ENCODE data around the gene FGF22.

- TF ChIP-seq, protein P1, sequence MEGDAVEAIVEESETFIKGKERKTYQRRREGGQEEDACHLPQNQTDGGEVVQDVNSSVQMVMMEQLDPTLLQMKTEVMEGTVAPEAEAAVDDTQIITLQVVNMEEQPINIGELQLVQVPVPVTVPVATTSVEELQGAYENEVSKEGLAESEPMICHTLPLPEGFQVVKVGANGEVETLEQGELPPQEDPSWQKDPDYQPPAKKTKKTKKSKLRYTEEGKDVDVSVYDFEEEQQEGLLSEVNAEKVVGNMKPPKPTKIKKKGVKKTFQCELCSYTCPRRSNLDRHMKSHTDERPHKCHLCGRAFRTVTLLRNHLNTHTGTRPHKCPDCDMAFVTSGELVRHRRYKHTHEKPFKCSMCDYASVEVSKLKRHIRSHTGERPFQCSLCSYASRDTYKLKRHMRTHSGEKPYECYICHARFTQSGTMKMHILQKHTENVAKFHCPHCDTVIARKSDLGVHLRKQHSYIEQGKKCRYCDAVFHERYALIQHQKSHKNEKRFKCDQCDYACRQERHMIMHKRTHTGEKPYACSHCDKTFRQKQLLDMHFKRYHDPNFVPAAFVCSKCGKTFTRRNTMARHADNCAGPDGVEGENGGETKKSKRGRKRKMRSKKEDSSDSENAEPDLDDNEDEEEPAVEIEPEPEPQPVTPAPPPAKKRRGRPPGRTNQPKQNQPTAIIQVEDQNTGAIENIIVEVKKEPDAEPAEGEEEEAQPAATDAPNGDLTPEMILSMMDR (IDR thresholded peaks at IDR 0.05): no peak
- no peak for TF ChIP-seq ZFX (IDR thresholded peaks at IDR 0.05; ENCODE audit: borderline replicate concordance)
Observed at GRCh38 chr19:592101-592500, 47.6 kb upstream of the FGF22 start.
